T-helper 2 cell treated with Interferon-gamma antibody and Interleukin-4, amounts not matched to agents 5 μg/mL and 100 μg/mL, for 36 hours (primary cell): ENCODE measurements around the gene MLST8.

Source experiments
- DNase-seq: peaks from one replicate; pipeline ENCODE4 v3.0.0; 2021; ENCODE audit warnings: low spot score
- H3K27ac Mint-ChIP-seq: one replicate; pipeline ENCODE4 v1.8.0; 2021; ENCODE audit warnings: mild to moderate bottlenecking, mixed read lengths
- H3K27me3 Mint-ChIP-seq: one replicate; pipeline ENCODE4 v1.8.0; 2021; ENCODE audit warnings: low read depth, mixed read lengths
- H3K36me3 Mint-ChIP-seq: one replicate; pipeline ENCODE4 v1.8.0; 2021; ENCODE audit warnings: low read depth, mixed read lengths
- H3K4me1 Mint-ChIP-seq: one replicate; pipeline ENCODE4 v1.8.0; 2021; ENCODE audit warnings: low read depth, mixed read lengths
- H3K4me3 Mint-ChIP-seq: one replicate; pipeline ENCODE4 v1.8.0; 2022; ENCODE audit warnings: mild to moderate bottlenecking, moderate library complexity, mixed read lengths
- H3K9me3 Mint-ChIP-seq: one replicate; pipeline ENCODE4 v1.8.0; 2021; ENCODE audit warnings: mixed read lengths

Gene MLST8

GRCh38 chr16:2212362-2213324, 7.4 kb downstream of the MLST8 start:
- H3K4me1 Mint-ChIP-seq, result peaks cover 12% of the 10 kb centered on the region
- H3K4me3 Mint-ChIP-seq, result peak overlapping the region; percentile 79
- H3K9me3 Mint-ChIP-seq, result no peaks in the 10 kb centered on the region
- peaks cover 15% of the 10 kb centered on the region for H3K36me3 Mint-ChIP-seq
- DNase-seq, result no peak
- peak overlapping the region; percentile 65 for H3K27ac Mint-ChIP-seq
- no peaks in the 10 kb centered on the region for H3K27me3 Mint-ChIP-seq

- H3K27ac Mint-ChIP-seq, result peak overlapping the region; percentile 65
- DNase-seq, result peak; percentile 42
- peaks cover 11% of the 10 kb centered on the region for H3K36me3 Mint-ChIP-seq
- H3K9me3 Mint-ChIP-seq, result no peaks in the 10 kb centered on the region
- peaks cover 12% of the 10 kb centered on the region for H3K4me1 Mint-ChIP-seq
- H3K27me3 Mint-ChIP-seq, result no peaks in the 10 kb centered on the region
- H3K4me3 Mint-ChIP-seq, result peak overlapping the region; percentile 79
Observed at GRCh38 chr16:2213817-2214718, 8.8 kb downstream of the MLST8 start.

GRCh38 chr16:2214719-2214968, 9.4 kb downstream of the MLST8 start, which contains the start of gene PGP:
PGP (minus strand) TSS chr16:2214840; CDS start chr16:2214777, 63 bp downstream.
- Mint-ChIP-seq H3K4me1 (peaks cover 12% of the 10 kb centered on the region), H3K9me3 (no peaks in the 10 kb centered on the region), H3K36me3 (peaks cover 11% of the 10 kb centered on the region), H3K27me3 (no peaks in the 10 kb centered on the region), H3K4me3 (peak within 1 kb of the TSS; percentile 88), H3K27ac (peak within 1 kb of the TSS; percentile 92)
- no peak for DNase-seq

- DNase-seq, result no peak
- Mint-ChIP-seq H3K4me1 (peaks cover 12% of the 10 kb centered on the region), H3K36me3 (peaks cover 11% of the 10 kb centered on the region), H3K4me3 (peak overlapping the region; percentile 40), H3K27ac (peak overlapping the region; percentile 65), H3K27me3 (no peaks in the 10 kb centered on the region), H3K9me3 (no peaks in the 10 kb centered on the region)
Observed at GRCh38 chr16:2216330-2216729, 11.1 kb downstream of the MLST8 start.

GRCh38 chr16:2223221-2223941, 18.1 kb downstream of the MLST8 start, which contains the start of gene E4F1:
E4F1 (plus strand) TSS chr16:2223591; CDS start chr16:2223614, 23 bp downstream.
- DNase-seq, result peak; percentile 99
- no peaks in the 10 kb centered on the region for H3K36me3 Mint-ChIP-seq
- no peaks in the 10 kb centered on the region for H3K9me3 Mint-ChIP-seq
- H3K4me3 Mint-ChIP-seq, result peak within 1 kb of the TSS; percentile 86
- peak within 1 kb of the TSS; percentile 82 for H3K27ac Mint-ChIP-seq
- H3K27me3 Mint-ChIP-seq, result no peaks in the 10 kb centered on the region
- no peaks in the 10 kb centered on the region for H3K4me1 Mint-ChIP-seq

- Mint-ChIP-seq H3K9me3 (no peaks in the 10 kb centered on the region), H3K27me3 (no peaks in the 10 kb centered on the region), H3K27ac (peak overlapping the region; percentile 82), H3K36me3 (no peaks in the 10 kb centered on the region), H3K4me3 (peak overlapping the region; percentile 86), H3K4me1 (no peaks in the 10 kb centered on the region)
- no peak for DNase-seq
Observed at GRCh38 chr16:2223942-2224486, 18.8 kb downstream of the MLST8 start.

- Mint-ChIP-seq H3K4me1 (no peaks in the 10 kb centered on the region), H3K27me3 (no peaks in the 10 kb centered on the region), H3K27ac (no peak overlapping the region), H3K4me3 (no peak overlapping the region), H3K36me3 (peaks cover 2% of the 10 kb centered on the region), H3K9me3 (no peaks in the 10 kb centered on the region)
- no peak for DNase-seq
Observed at GRCh38 chr16:2226245-2226793, 21.1 kb downstream of the MLST8 start.

- H3K27me3 Mint-ChIP-seq, result no peaks in the 10 kb centered on the region
- peaks cover 5% of the 10 kb centered on the region for H3K36me3 Mint-ChIP-seq
- DNase-seq, result no peak
- no peaks in the 10 kb centered on the region for H3K4me1 Mint-ChIP-seq
- no peak overlapping the region for H3K27ac Mint-ChIP-seq
- no peaks in the 10 kb centered on the region for H3K9me3 Mint-ChIP-seq
- peak overlapping the region; percentile 18 for H3K4me3 Mint-ChIP-seq
Observed at GRCh38 chr16:2226918-2227317, 21.7 kb downstream of the MLST8 start.

- H3K4me3 Mint-ChIP-seq, result no peak overlapping the region
- H3K9me3 Mint-ChIP-seq, result no peaks in the 10 kb centered on the region
- H3K4me1 Mint-ChIP-seq, result no peaks in the 10 kb centered on the region
- peaks cover 6% of the 10 kb centered on the region for H3K36me3 Mint-ChIP-seq
- H3K27me3 Mint-ChIP-seq, result no peaks in the 10 kb centered on the region
- no peak for DNase-seq
- H3K27ac Mint-ChIP-seq, result no peak overlapping the region
Observed at GRCh38 chr16:2228161-2228824, 23.0 kb downstream of the MLST8 start.

GRCh38 chr16:2229091-2229490, 23.8 kb downstream of the MLST8 start:
- no peaks in the 10 kb centered on the region for H3K27me3 Mint-ChIP-seq
- no peaks in the 10 kb centered on the region for H3K9me3 Mint-ChIP-seq
- H3K36me3 Mint-ChIP-seq, result peaks cover 8% of the 10 kb centered on the region
- DNase-seq, result no peak
- no peaks in the 10 kb centered on the region for H3K4me1 Mint-ChIP-seq
- no peak overlapping the region for H3K27ac Mint-ChIP-seq
- H3K4me3 Mint-ChIP-seq, result no peak overlapping the region

- Mint-ChIP-seq H3K27me3 (no peaks in the 10 kb centered on the region), H3K4me1 (no peaks in the 10 kb centered on the region), H3K27ac (no peak overlapping the region), H3K36me3 (peaks cover 10% of the 10 kb centered on the region), H3K9me3 (no peaks in the 10 kb centered on the region), H3K4me3 (no peak overlapping the region)
- no peak for DNase-seq
Observed at GRCh38 chr16:2229632-2230250, 24.5 kb downstream of the MLST8 start.

- Mint-ChIP-seq H3K4me1 (no peaks in the 10 kb centered on the region), H3K36me3 (peaks cover 13% of the 10 kb centered on the region), H3K9me3 (no peaks in the 10 kb centered on the region), H3K27ac (no peak overlapping the region), H3K4me3 (no peak overlapping the region), H3K27me3 (peaks cover 2% of the 10 kb centered on the region)
- DNase-seq, result no peak
Observed at GRCh38 chr16:2230376-2230775, 25.1 kb downstream of the MLST8 start.
